SK-N-MC (cell line): ENCODE data around the gene MEIOB.

ENCODE experiments used
- DNase-seq: peaks from one replicate; pipeline ENCODE4 v3.0.0-alpha.2; 2011; ENCODE audit warnings: low read depth, low spot score
- H3K27ac ChIP-seq: fragments of 200-600 bp; sonication (generic); 2 replicates; pipeline ENCODE4 v1.5.1; 2016; ENCODE audit warnings: mixed run types
- H3K36me3 ChIP-seq: fragments of 200-600 bp; sonication (generic); 2 replicates; pipeline ENCODE4 v1.6.1; 2017; ENCODE audit warnings: antibody characterized with exemption, low read length, mixed read lengths; ENCODE audit not compliant: insufficient read depth
- H3K4me3 ChIP-seq: fragments of 200-600 bp; sonication (generic); 2 replicates; pipeline ENCODE4 v1.5.1; 2016
- H3K9ac ChIP-seq: fragments of 200-600 bp; sonication (generic); 2 replicates; pipeline ENCODE4 v1.8.0; 2017; ENCODE audit warnings: mixed run types, mixed read lengths; ENCODE audit not compliant: insufficient read length
- H3K9me3 ChIP-seq: fragments of 200-600 bp; sonication (generic); 2 replicates; pipeline ENCODE4 v1.6.1; 2017; ENCODE audit warnings: low read depth, mild to moderate bottlenecking, antibody characterized with exemption, low read length, moderate library complexity, mixed read lengths
- EZH2 ChIP-seq: fragments of 200-600 bp; sonication (generic); IDR thresholded peaks from one replicate; pipeline ENCODE4 v1.6.1; 2017; ENCODE audit warnings: antibody characterized with exemption
- FOXP2 ChIP-seq: optimal IDR thresholded peaks from 2 replicates; pipeline ENCODE3; 2011; ENCODE audit warnings: mild to moderate bottlenecking, moderate library complexity; ENCODE audit not compliant: insufficient read depth; ENCODE audit errors: extremely low read length, control extremely low read depth
- POLR2AphosphoS5 ChIP-seq: IDR thresholded peaks from 2 replicates; pipeline ENCODE4 v1.6.1; 2012; ENCODE audit warnings: mild to moderate bottlenecking, low read depth, low read length, borderline replicate concordance

Gene MEIOB

GRCh38 chr16:1909561-1910231 lies 37.7 kb upstream of the MEIOB start:
- Histone ChIP-seq H3K27ac (no peak overlapping the region), H3K9me3 (no peaks in the 10 kb centered on the region), H3K36me3 (no peaks in the 10 kb centered on the region), H3K9ac (no peak overlapping the region), H3K4me3 (no peak overlapping the region)
- TF ChIP-seq POLR2AphosphoS5: no peak
- no peak for DNase-seq

DNA sequence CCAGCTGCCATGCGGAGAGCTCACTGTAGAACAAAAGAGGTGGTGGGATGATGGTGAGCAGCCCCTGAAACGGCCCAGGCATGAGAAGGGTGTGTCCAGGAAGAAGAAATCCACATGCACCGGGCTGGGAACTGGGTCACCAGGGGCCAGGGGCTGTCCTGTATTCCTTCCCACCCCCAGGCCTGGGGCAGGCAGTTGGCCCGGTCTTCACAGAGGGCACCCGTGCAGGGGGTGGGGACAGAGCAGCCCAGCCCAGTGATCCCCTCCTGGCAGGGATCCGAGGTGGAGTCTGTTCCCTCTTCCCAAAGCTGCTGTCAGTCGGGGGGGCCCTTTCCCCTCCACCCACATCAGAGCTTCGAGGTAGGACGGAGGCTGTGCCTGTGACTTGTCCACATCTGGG lies 37.0 kb upstream of the MEIOB start:
- no peak for TF ChIP-seq POLR2AphosphoS5
- Histone ChIP-seq H3K9ac (no peak overlapping the region), H3K9me3 (no peaks in the 10 kb centered on the region), H3K27ac (no peak overlapping the region), H3K36me3 (no peaks in the 10 kb centered on the region), H3K4me3 (no peak overlapping the region)
- no peak for DNase-seq

DNA sequence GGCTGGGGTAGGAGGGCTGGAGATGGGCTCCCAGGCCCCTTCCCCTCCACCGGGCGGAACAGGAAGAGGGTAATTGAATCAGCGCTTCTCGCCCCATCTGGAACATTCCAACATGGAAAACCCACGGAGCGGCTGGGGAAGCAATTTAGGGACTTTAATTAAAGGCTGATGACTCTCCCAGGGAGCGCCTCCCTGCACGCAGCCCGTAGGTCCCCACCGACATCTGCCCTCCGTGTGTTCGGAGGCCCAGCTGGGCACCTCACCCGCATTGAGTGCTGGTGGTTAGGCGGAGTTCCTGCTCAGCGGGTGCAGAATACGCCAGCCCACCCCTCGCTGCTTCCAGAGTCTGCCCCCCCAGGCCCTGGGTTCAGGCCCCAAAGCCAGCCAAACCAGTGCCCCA lies 36.2 kb upstream of the MEIOB start:
- no peak overlapping the region for H3K9ac ChIP-seq
- no peak for DNase-seq
- TF ChIP-seq FOXP2 (no peak), EZH2 (no peak), POLR2AphosphoS5 (no peak)

GRCh38 chr16:1907226-1907860 lies 35.4 kb upstream of the MEIOB start:
- no peaks in the 10 kb centered on the region for H3K36me3 ChIP-seq
- TF ChIP-seq FOXP2: no peak
- no peak for TF ChIP-seq POLR2AphosphoS5
- no peak for TF ChIP-seq EZH2
- H3K9ac ChIP-seq: no peak overlapping the region
- H3K9me3 ChIP-seq: no peaks in the 10 kb centered on the region
- H3K4me3 ChIP-seq: no peak overlapping the region
- H3K27ac ChIP-seq: no peak overlapping the region
- no peak for DNase-seq

More for the DNA sequence above, 36.2 kb upstream of the MEIOB start:
- Histone ChIP-seq H3K36me3 (no peaks in the 10 kb centered on the region), H3K4me3 (no peak overlapping the region), H3K9me3 (no peaks in the 10 kb centered on the region), H3K27ac (no peak overlapping the region)

DNA sequence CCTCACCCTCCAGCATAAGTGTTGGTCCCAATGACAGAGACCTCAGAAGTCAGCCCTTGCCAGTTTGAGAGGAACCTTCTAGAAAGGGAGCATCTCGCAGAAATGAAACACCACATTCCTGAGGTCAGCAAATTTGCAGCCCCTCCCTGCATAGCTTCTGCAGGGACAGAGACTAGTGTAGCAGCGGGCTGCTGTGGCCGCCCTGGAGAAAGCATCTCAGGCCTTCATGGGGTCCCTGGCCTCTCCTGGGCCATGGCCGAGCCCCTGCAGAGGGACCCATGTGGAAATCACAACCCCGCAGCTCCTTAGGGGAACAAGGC lies 34.8 kb upstream of the MEIOB start:
- no peak overlapping the region for H3K27ac ChIP-seq
- no peak overlapping the region for H3K9ac ChIP-seq
- TF ChIP-seq FOXP2 (no peak), POLR2AphosphoS5 (no peak), EZH2 (no peak)
- H3K9me3 ChIP-seq: no peaks in the 10 kb centered on the region
- no peaks in the 10 kb centered on the region for H3K36me3 ChIP-seq
- DNase-seq: no peak
- no peak overlapping the region for H3K4me3 ChIP-seq

DNA sequence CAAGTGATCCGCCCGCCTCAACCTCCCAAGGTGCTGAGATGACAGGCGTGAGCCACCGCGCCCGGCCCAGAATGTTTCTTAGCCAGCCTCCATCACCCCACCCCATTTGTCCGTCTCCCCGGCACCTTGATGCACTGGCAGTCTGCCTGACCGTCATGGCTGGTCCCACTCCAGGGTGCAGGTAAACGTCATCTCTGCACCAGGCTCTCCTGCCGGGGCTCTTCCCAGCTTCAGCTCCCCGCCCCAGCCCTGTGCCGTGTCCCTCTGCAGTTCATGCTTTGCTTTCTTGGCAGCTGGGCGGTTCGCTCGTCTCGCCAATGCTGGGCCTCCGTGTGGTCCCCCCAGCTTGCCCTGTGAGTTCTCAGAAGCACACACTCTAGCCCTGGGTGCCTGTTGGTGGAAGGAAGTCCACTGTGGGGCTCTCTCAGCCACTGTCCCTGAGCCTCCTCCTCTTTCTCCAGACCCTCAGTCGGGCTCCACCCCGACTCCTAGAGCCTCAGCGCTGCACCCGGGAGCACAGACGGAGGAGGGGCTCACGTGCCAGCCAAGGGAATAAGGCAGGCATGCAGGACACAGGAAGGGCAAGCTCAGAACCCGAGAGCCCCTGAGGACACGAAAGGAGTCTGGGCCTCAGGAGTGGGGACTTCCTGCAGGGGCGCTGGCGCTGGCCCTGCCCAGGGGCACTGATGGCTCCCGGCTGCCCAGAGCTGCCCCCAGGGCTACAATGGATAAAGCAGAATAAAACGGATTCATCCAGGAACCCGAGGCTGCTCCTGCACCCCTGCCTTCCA lies 34.3 kb upstream of the MEIOB start:
- Histone ChIP-seq H3K4me3 (no peak overlapping the region), H3K9ac (no peak overlapping the region), H3K9me3 (no peaks in the 10 kb centered on the region), H3K27ac (no peak overlapping the region), H3K36me3 (no peaks in the 10 kb centered on the region)
- no peak for DNase-seq
- TF ChIP-seq POLR2AphosphoS5 (no peak), FOXP2 (no peak), EZH2 (no peak)

DNA sequence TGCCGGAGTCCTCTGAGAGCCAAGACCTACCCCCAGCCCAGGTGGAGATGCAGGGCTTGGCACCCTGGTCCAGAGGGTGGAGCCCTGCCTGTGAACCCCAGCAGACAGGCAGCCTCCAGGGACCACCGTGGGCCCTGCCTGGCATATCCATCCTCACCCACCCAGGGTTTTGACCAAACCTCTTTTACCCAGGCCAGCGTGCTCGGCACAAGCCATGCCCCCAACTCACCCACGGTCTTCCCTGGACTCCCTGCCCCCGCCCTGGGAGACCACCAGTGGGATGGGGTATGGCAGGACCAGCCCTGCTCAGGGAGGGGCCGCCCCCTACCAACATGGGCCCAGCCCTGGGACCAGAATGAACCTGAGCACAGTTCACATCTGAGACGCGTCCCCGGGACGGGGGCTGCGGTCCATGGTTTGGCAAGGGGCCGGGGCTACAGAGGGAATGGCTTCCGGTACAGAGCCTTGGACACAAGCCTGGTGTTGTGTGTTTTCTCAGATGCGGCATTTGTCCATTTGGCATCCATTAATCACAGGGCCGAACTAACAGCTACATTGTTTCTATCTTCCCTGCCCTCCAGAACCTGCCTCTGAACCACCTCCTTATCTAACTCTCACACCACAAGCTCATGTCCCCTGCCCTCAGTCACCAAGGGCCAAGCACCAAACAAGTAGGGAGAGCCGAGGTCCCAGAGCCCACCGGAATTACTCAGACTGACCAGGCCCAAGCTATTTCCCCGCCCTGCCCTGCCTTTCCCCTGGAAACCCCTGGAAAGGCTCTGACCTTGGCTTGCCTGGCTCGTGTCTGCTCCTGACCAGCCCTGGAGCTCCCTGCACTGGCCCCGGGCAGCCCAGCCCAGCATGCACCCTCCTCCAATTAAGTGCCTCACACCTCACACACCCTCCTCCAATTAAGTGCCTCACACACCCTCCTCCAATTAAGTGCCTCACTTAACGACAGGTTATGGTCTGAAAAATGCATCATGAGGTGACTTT lies 32.2 kb upstream of the MEIOB start:
- H3K27ac ChIP-seq: no peak overlapping the region
- no peaks in the 10 kb centered on the region for H3K36me3 ChIP-seq
- H3K9ac ChIP-seq: no peak overlapping the region
- H3K9me3 ChIP-seq: no peaks in the 10 kb centered on the region
- no peak overlapping the region for H3K4me3 ChIP-seq
- TF ChIP-seq FOXP2 (no peak), POLR2AphosphoS5 (no peak), EZH2 (no peak)
- DNase-seq: no peak

DNA sequence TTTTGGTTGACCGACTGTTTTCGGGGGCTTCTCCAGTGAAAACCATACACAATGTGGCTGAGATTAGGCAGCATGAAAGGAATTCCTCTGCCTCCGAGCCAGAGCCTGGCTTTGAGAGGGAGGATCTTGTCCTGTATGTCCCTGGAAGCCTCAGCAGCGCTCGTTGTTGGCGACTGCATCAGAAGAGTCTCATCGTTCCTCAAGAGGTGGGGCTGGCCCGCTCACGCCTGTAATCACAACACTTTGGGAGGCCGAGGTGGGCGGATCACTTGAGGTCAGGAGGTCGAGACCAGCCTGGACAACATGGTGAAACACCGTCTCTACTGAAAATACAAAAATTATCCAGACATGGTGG lies 31.2 kb upstream of the MEIOB start:
- H3K36me3 ChIP-seq: no peaks in the 10 kb centered on the region
- DNase-seq: no peak
- TF ChIP-seq EZH2 (no peak), POLR2AphosphoS5 (no peak), FOXP2 (no peak)
- no peak overlapping the region for H3K27ac ChIP-seq
- no peak overlapping the region for H3K4me3 ChIP-seq
- no peaks in the 10 kb centered on the region for H3K9me3 ChIP-seq
- no peak overlapping the region for H3K9ac ChIP-seq
